GM18868 (cell line): Measurements from ENCODE around the gene NLN.
A peak's percentile ranks its signal among the peaks of the same experiment; 100 is the strongest.
"Not testable (repeated sequence)": the region's sequence is repeated elsewhere in the genome, so short reads cannot be mapped to it uniquely, and the experiment has no call there.

Experiments used
- ATAC-seq: cut with Tn5 transposase; IDR thresholded peaks from one replicate; pipeline ENCODE4 v1.9.1; 2021; ENCODE audit warnings: mild to moderate bottlenecking, moderate library complexity; ENCODE audit not compliant: unreplicated experiment

Gene NLN

DNA sequence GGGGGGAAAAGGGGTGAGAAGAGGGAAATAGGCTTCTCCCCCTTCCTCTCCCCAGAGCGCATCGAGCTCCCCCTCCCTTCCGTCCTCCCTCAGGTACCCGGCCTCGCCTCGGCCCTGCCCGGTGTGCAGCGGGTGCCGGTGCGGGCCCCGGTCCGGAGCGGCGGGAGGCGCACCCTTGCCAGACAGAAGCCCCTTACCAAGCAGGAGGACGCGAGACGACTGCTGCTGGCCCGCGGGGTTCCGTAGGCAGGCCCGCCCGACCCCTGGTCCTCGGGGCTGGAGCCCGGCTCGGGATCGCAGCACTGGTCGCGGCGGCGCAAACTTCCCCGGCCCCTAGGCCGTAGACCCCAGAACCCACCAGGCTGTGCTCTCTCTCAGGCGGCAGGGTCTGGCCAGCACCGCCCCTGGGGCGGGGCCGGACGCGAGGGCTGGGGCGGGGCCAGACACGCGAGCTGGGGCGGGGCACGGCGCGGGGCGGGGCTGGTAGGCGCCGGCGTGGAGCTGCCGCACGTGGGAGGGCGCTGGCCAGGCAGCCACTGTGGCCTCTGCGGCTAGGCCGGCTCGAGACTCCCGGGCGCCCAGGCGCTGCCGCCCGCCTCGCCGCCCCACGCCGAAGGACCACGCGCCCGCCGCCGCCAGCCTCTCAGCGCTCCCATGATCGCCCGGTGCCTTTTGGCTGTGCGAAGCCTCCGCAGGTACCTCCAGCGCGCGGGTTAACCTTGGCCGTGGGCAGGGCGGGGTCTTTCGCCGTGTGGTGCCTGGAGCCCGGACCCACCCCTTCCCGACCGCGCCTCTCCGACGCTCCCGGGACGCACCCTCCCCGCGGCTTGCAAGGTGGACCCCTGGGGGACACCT lies at the start of gene NLN, which contains the start of gene SGTB:
TSS of gene NLN (plus strand) at position 486 of the 855 bp plus-strand sequence. CDS start at position 655, 169 bp downstream.
TSS of gene SGTB (minus strand) at position 390 of the 855 bp plus-strand sequence. CDS start 1,302 bp downstream, outside the sequence.
- ATAC-seq: peak; percentile 88

- no peak for ATAC-seq
These were observed 49.2 kb upstream of the NLN start for GRCh38 chr5:65672796-65673195.

GRCh38 chr5:65674749-65675148 lies 47.3 kb upstream of the NLN start:
- no peak for ATAC-seq

DNA sequence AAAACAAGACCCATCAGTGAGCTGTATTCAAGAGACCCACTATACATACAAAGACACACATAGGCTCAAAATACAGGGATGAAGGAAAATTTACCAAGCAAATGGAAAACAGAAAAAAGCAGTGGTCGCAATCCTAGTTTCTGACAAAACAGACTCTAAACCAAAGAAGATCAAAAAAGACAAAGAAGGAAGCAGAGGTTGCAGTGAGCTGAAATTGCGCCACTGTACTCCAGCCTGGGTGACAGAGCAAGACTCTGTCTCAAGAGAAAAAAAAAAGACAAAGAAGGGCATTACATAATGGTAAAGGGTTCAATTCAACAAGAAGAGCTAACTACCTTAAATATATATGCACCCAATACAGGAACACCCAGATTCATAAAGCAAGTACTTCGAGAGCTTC lies 45.9 kb upstream of the NLN start:
- not testable (repeated sequence) for ATAC-seq

DNA sequence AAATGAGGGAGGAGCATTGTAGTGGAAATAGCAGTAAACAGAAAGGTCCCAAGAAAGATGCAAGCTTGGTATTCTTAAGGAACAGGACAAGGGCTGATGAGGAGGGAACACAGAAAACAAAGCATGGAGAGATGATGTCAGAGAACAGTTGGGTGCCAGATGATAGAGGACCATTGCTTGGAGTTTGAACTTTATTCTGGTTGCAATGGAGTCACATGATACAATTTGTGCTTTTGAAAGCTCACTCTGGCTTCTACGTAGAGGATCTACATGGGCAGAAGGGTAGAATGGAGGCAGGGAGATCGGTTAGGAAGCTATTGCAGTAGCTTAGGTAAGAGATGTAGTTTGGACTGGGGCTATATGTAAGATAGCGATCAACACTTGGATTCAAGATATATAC lies 39.9 kb upstream of the NLN start:
- no peak for ATAC-seq

- no peak for ATAC-seq
These were observed 28.9 kb upstream of the NLN start for GRCh38 chr5:65693121-65693520.

DNA sequence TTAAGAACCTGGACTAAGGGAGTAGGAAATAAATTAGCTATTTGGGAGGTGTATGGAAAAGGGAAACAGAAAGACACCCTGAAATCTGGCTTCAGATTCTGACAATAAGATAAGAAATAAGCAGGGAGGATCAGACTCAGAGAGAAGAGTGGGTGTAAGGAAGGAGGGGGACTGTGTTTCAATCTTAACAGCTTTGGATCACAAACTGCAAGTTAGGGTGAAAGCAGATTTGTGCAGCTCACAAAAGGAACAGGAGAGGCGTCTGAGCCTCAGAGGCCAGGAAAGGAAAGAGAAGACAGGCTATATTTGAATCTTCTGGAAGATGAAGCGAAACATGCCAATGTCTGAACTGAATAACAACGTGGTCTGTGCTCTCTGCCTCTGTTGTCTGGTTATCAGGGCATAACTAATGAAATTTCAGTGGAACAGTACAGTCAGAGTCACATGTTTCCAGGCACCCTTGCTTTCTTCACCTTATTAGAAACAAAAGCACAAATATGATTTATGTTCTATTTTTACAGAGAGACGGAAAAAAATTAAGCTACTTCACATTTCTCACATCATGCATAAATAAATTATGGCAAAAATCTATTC lies 26.7 kb upstream of the NLN start:
- ATAC-seq: peak; percentile 58

- no peak for ATAC-seq
These were observed 26.1 kb upstream of the NLN start for GRCh38 chr5:65695896-65696295.

- ATAC-seq: no peak
These were observed 25.1 kb upstream of the NLN start for GRCh38 chr5:65696892-65697291.

- ATAC-seq: peak; percentile 55
These were observed 22.7 kb upstream of the NLN start for GRCh38 chr5:65699338-65699737.

DNA sequence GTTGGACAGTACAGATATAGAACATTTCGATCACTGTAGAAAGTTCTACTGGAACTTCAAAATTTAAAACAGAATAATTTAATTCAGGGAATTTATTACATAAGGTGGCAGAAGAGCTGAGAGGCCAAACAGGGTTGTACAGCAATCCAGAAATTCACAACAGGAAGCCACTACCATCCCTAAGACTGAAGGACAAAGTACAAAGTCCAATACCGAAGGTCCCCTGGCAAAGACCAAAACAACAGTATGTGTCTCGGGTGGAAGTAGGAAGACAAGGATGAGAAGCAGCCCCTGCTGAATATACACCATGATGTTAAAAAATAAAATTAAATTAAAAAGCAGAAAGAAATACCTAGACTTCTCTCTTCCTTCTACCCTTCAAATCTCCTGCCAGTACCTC lies 20.0 kb upstream of the NLN start:
- ATAC-seq: no peak

DNA sequence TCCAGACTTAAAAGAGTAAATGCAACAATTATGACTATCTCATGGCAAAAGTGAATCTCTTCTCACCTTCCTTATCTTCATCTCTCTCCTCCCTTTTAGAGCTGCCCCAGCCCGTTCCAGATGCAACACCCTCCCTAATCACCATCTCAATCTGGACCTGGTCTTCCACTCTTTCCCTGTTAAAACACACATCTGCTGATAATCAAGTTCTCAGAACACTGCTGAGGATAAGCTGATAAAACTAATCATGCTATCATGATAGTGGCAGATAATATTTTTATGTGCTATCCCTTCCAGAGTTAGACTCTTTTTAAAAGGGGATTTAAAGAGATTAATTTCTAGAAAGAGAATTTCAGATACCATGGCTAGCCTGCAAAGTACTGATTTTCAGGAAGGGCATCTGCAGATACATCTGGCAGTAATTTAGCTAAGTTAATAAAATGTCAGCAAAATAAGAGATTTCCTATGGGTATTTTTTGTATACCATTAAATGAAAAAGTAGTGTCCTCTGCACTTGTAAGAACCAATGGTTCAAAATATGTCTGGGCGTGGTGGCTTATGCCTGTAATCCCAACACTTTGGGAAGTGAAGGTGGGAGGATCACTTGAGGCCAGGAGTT lies 17.3 kb upstream of the NLN start:
- no peak for ATAC-seq

- ATAC-seq: no peak
These were observed 14.3 kb upstream of the NLN start for GRCh38 chr5:65707663-65708062.

DNA sequence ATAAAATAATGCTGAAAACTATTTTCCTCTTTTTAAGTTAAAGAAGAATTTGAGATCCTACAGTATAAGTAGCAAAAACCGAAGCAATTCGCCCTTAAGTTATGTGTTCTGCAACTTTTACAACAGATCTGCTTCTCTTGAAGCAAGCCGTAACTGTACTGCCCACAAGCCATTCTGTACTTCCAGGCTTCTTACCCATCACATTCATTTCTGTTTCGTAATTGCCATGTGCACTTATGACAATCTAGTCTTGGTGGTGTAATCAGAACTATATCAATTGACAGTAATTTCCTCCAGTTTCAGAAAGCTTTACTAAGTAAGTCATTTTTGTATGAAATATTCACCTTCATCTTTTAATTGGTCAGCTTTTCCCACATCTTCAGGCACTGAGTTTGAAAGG lies 13.9 kb upstream of the NLN start:
- ATAC-seq: no peak

DNA sequence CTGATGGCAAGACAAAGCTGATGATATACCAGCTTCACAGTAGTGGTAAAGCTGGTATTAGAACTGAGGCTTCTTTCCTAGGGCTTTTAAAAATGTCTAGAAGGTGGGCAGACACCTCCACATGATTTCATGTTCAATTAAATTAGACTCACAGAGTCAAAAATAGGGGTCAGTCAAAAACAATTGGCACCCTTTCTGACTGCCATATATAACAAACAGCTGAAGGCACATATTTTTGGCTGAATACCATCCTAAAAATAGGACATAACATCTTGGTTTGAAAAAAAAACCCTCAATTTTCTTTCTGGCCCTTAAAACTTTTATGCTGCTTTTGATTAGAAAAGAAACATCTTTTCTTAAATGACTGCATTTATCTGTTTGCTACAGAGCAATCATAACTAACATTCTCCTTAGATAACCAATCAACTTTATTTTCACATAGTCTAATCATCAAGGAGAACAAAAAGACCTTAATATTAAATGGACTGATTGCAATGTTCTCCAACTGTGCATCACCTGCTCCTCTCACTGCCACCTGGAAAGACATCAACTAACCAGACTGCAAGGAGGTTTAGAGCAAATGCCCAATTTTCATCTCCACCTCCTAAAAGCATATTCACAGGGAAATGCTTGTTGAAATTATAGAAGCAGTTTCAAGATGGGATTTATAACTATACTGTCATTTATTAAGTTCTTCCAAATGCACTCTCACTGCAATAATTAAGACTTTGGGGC lies 3.3 kb upstream of the NLN start:
- ATAC-seq: no peak

GRCh38 chr5:65721050-65721719 lies 820 bp upstream of the NLN start:
- ATAC-seq: peak; percentile 45

DNA sequence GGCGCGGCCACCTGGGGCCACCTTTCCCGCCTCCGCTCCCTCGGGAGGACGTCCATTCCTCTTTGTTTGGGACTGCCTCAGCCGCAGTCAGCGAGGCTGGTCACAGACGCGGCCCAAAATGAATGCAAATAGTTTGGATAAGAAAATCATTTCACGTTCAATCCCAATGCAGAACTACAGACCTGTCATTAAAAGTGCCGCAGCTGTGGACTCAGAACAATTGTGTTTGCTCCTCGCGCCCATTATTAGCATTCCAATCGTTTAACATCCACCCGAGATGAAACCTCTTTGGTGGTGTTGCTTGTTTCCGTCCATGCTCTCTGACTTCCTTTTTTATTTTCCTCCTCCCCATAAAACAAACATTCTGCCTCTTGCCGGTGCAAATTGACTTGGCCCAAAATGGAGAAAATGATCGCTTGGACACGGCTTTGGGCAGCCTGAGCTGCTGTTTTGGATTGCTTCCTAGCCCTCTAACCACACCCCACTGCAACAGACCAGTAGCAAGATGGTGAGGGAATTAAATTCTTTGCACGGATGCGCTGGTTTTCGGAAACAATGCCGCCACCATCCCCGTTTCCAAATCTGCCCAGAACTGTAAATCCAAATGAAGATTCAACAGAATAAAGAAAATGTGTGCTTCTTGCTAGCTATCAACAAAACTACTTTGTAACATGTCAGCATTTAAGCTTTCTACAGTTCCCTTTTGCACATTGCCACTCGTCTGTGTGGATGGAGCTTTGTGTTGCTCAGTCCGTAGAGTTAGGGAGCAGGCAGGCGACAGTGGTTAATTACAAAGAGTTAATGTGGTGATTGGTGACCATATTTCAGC lies 784 bp downstream of the NLN start:
- no peak for ATAC-seq

GRCh38 chr5:65727491-65728156 lies 5.6 kb downstream of the NLN start:
- ATAC-seq: no peak

- no peak for ATAC-seq
These were observed 6.2 kb downstream of the NLN start for GRCh38 chr5:65728218-65728617.
